Fibroblast of mammary gland (primary cell): Measurements from ENCODE around the gene PDXP.

Experiments
- DNase-seq: peaks from one replicate; pipeline ENCODE4 v3.0.0-alpha.2; 2010; ENCODE audit warnings: low read depth
- H3K4me3 ChIP-seq: 2 replicates; pipeline ENCODE4 v1.5.1; 2011; ENCODE audit warnings: low read depth, mild to moderate bottlenecking, low read length, moderate library complexity; ENCODE audit not compliant: control insufficient read depth
- CTCF ChIP-seq: conservative IDR thresholded peaks from 2 replicates; pipeline ENCODE4 v1.5.1; 2011; ENCODE audit warnings: low read depth, low read length, inconsistent platforms; ENCODE audit not compliant: control insufficient read depth, insufficient read depth

The PDXP gene

GRCh38 chr22:37617431-37617830 lies 41.1 kb upstream of the PDXP start:
- no peak for TF ChIP-seq CTCF
- no peak overlapping the region for H3K4me3 ChIP-seq
- DNase-seq: no peak

- no peak for TF ChIP-seq CTCF
Observed at GRCh38 chr22:37618072-37618656, 40.4 kb upstream of the PDXP start.

GRCh38 chr22:37618674-37619073 lies 39.8 kb upstream of the PDXP start:
- no peak for TF ChIP-seq CTCF
- no peak for DNase-seq
- no peak overlapping the region for H3K4me3 ChIP-seq

More at GRCh38 chr22:37618072-37618656, 40.4 kb upstream of the PDXP start:
- no peak for DNase-seq
- no peak overlapping the region for H3K4me3 ChIP-seq

GRCh38 chr22:37619991-37620390 lies 38.5 kb upstream of the PDXP start:
- H3K4me3 ChIP-seq: no peak overlapping the region
- TF ChIP-seq CTCF: no peak
- DNase-seq: no peak

- H3K4me3 ChIP-seq: no peak overlapping the region
- no peak for TF ChIP-seq CTCF
- no peak for DNase-seq
Observed at GRCh38 chr22:37621352-37621860, 37.1 kb upstream of the PDXP start.

GRCh38 chr22:37623075-37624016 lies 35.2 kb upstream of the PDXP start:
- DNase-seq: peak; percentile 49
- peak; percentile 60 for TF ChIP-seq CTCF
- H3K4me3 ChIP-seq: no peak overlapping the region
